Transverse colon (tissue), 4 donors: ENCODE measurements around the gene ANKRD12. TPM values are rescaled to one million over a fixed set of nuclear protein-coding genes. Genes with fewer than 3 reads are reported as not detected.

Experiments used
- DNase-seq: peaks from one replicate; pipeline ENCODE4 v3.0.0-alpha.2; 2019
- H3K27ac ChIP-seq, 4 donors: fragments of 200-600 bp; sonication (generic); 2 replicates each; pipeline ENCODE4 v1.5.1; 2016 to 2018; ENCODE audit warnings: inconsistent platforms in 4 of 4
- H3K27me3 ChIP-seq: fragments of 200-600 bp; sonication (generic); 2 replicates; pipeline ENCODE4 v1.5.1; 2017; ENCODE audit warnings: inconsistent platforms
- H3K36me3 ChIP-seq, 4 donors: fragments of 200-600 bp; sonication (generic); 2 replicates each; pipeline ENCODE4 v1.5.1; 2017 to 2019; ENCODE audit warnings: inconsistent platforms in 4 of 4
- H3K4me1 ChIP-seq, 4 donors: fragments of 200-600 bp; sonication (generic); 2 replicates each; pipeline ENCODE4 v1.5.1; 2017 to 2020; ENCODE audit warnings: inconsistent platforms in 4 of 4
- H3K4me3 ChIP-seq, 4 donors: fragments of 200-600 bp; sonication (generic); 1 replicate in 1 of 4; 2 replicates in 3 of 4; pipeline versions ENCODE4 v1.5.1 to v1.6.1; 2017 to 2019; ENCODE audit warnings: inconsistent platforms in 4 of 4
- H3K9me3 ChIP-seq, 2 donors: fragments of 200-600 bp; sonication (generic); 2 replicates each; pipeline ENCODE4 v1.5.1; 2017 to 2019; ENCODE audit warnings: inconsistent platforms in 2 of 2
- CTCF ChIP-seq, 5 experiments: fragments of 200-600 bp in 3 of 5; fragments of 450-650 bp in 2 of 5; sonication (generic) in 3 of 5; IDR thresholded peaks; 1 replicate in 2 of 5; 2 replicates in 3 of 5; pipeline ENCODE4 v1.5.1; 2016 to 2017; ENCODE audit warnings: antibody characterized with exemption in 5 of 5, inconsistent platforms in 3 of 5, mild to moderate bottlenecking in 2 of 5, moderate library complexity in 1 of 5
- EP300 ChIP-seq: sonication (generic); formaldehyde crosslinking; IDR thresholded peaks from one replicate; pipeline ENCODE4 v1.6.1; 2017; ENCODE audit warnings: antibody characterized with exemption, low read depth
- POLR2A ChIP-seq: fragments of 450-650 bp; IDR thresholded peaks from one replicate; pipeline ENCODE4 v1.6.1; 2016; ENCODE audit warnings: antibody characterized with exemption, mild to moderate bottlenecking, moderate library complexity
- POLR2AphosphoS5 ChIP-seq, 3 donors: sonication (generic); formaldehyde crosslinking; IDR thresholded peaks; one replicate each; pipeline ENCODE4 v1.6.1; 2016; ENCODE audit warnings: antibody characterized with exemption in 3 of 3
- WGBS, 2 donors: methylation state at CpG; one replicate each; pipeline ENCODE4 v1.1.5; 2018; ENCODE audit warnings: low coverage in 1 of 2; 5-methylcytosine and 5-hydroxymethylcytosine counted together
- in situ Hi-C, 4 donors: fragments of 200-750 bp; cut with MboI; loops; one replicate each; pipeline versions ENCODE4 v1.15.0 to v1.15.1; 2017; ENCODE audit warnings: low sequenced_read_pairs in 3 of 4, low pct_ligation_motif_present in 1 of 4, low pct_unique_long_range_greater_than_20kb in 1 of 4
- intact Hi-C: fragments of 100-400 bp; cut with DNase I; formaldehyde crosslinking; loops from one replicate; pipeline ENCODE4 v1.15.1; 2023; ENCODE audit warnings: low total_unique reads
- total RNA-seq, 4 donors: library from RNA; depleted of rRNA; stranded (reverse); fragments of >200 nt; gene quantifications; one replicate each; pipeline ENCODE4 v1.1.0, GENCODE V29; 2016

Gene ANKRD12
- total RNA-seq, 4 donors from 2014 or later: 17.5 to 91.8 (median 59.1) TPM

- 92 to 100% methylated on average over 1 of the region's 1 CpG for WGBS, 2 donors
- in situ Hi-C loops: loop anchor here in 1 of 4 donors (5.0 kb wide), 1 partner anchor 74 kb away; no protein-coding TSS in a partner anchor
- intact Hi-C loops: no loop called here
- H3K27me3 ChIP-seq: no peaks in the 10 kb centered on the region
- no peak for DNase-seq
- H3K4me3 ChIP-seq: no peak overlapping the region
- no peaks in the 10 kb centered on the region for H3K9me3 ChIP-seq
- no peaks in the 10 kb centered on the region for H3K36me3 ChIP-seq
- TF ChIP-seq CTCF (IDR thresholded peaks at IDR 0.05) (no peak), EP300 (no peak), POLR2AphosphoS5 (IDR thresholded peaks at IDR 0.05) (no peak), POLR2A (no peak)
- H3K4me1 ChIP-seq: peaks cover 29 to 94% (median 45%) of the 10 kb centered on the region in 4 donors
- H3K27ac ChIP-seq: peak overlapping the region in 1 of 4 donors; percentile 7
Observed at GRCh38 chr18:9146224-9146623, 9.6 kb downstream of the ANKRD12 start.

- WGBS, 2 donors: 6 to 25% methylated on average over 1 of the region's 1 CpG
- peak; percentile 28 for DNase-seq
Observed at GRCh38 chr18:9147440-9148202, 11.0 kb downstream of the ANKRD12 start.

DNA sequence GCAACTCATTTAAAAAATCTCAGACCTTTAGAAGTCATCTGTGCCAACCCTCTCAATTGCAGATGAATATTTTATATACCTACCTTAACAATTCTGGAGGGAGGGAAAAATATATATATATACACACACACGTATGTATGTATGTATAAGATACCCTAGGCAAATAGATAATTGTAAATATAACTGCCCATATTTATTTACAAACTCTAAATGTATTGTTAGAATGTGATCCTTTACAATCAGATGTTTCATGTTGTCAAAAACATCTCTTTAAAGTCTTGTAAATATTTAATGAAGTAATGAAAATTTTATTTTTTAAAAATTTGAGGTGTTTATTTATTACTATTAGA, 11.6 kb downstream of the ANKRD12 start:
- intact Hi-C loops: loop anchor here (2.0 kb wide), 1 partner anchor 75 kb away; no protein-coding TSS in a partner anchor
- Histone ChIP-seq H3K36me3 (no peaks in the 10 kb centered on the region), H3K4me1 (peaks cover 17 to 95% (median 43%) of the 10 kb centered on the region in 4 donors), H3K9me3 (no peaks in the 10 kb centered on the region), H3K27ac (peak overlapping the region in 3 of 4 donors; percentile 47 to 58 (median 55)), H3K4me3 (no peak overlapping the region), H3K27me3 (no peaks in the 10 kb centered on the region)
- TF ChIP-seq CTCF (IDR thresholded peaks at IDR 0.05) (peak in 1 of 5 experiments; percentile 2), POLR2A (no peak), POLR2AphosphoS5 (IDR thresholded peaks at IDR 0.05) (no peak), EP300 (no peak)
- no peak for DNase-seq
- in situ Hi-C loops: loop anchor here in 1 of 4 donors (5.0 kb wide), 1 partner anchor 76 kb away; no protein-coding TSS in a partner anchor
- 14 to 20% methylated on average over 1 of the region's 1 CpG for WGBS, 2 donors

More at GRCh38 chr18:9147440-9148202, 11.0 kb downstream of the ANKRD12 start:
- H3K4me3 ChIP-seq: no peak overlapping the region
- H3K9me3 ChIP-seq: no peaks in the 10 kb centered on the region
- peaks cover 17 to 94% (median 43%) of the 10 kb centered on the region in 4 donors for H3K4me1 ChIP-seq
- in situ Hi-C loops: loop anchor here in 1 of 4 donors (5.0 kb wide), 1 partner anchor 75 kb away; no protein-coding TSS in a partner anchor
- TF ChIP-seq CTCF (IDR thresholded peaks at IDR 0.05): peak; percentile 60 to 80 (median 67)
- no peak for TF ChIP-seq EP300
- TF ChIP-seq POLR2A: no peak
- peak in 1 of 3 donors; percentile 36 for TF ChIP-seq POLR2AphosphoS5 (IDR thresholded peaks at IDR 0.05)
- no peaks in the 10 kb centered on the region for H3K27me3 ChIP-seq
- H3K27ac ChIP-seq: peak overlapping the region; percentile 45 to 58 (median 51)
- no peaks in the 10 kb centered on the region for H3K36me3 ChIP-seq
- intact Hi-C loops: loop anchor here (2.0 kb wide), 1 partner anchor 75 kb away; no protein-coding TSS in a partner anchor

DNA sequence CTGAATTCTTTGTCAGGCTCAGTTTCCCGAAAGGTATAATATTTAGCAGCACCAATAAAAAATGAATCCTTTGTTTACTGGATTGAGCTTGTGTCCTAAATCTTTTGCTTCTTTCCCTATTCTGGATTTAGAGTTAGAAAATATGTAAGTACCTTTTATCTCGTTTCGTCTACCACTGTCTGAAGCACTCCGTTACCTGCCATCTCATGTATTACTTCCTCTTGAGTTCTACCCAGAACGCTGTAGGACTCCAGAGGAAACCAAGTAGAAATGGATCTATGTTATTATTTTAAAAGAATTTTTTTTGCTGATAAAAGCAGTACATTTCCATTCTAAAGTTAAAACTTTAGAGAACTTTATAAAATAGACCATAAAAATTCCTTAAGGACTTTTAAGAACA, 13.5 kb downstream of the ANKRD12 start:
- WGBS, 2 donors: 69 to 74% methylated on average over 5 of the region's 5 CpGs
- Histone ChIP-seq H3K27me3 (no peaks in the 10 kb centered on the region), H3K9me3 (no peaks in the 10 kb centered on the region), H3K4me1 (peaks cover 17 to 93% (median 35%) of the 10 kb centered on the region in 4 donors), H3K27ac (no peak overlapping the region), H3K4me3 (no peak overlapping the region), H3K36me3 (no peaks in the 10 kb centered on the region)
- no peak for DNase-seq
- in situ Hi-C loops (loop anchor here in 2 of 4 donors (5.0 to 10.0 kb wide), 2 partner anchors 65 to 78 kb away; no protein-coding TSS in a partner anchor), intact Hi-C loops (no loop called here)
- TF ChIP-seq CTCF (IDR thresholded peaks at IDR 0.05) (no peak), POLR2A (no peak), EP300 (no peak), POLR2AphosphoS5 (IDR thresholded peaks at IDR 0.05) (no peak)
